ENCODE measurements around the gene ARHGAP32. TPM values are rescaled to one million over a fixed set of nuclear protein-coding genes. Genes with fewer than 3 reads are reported as not detected.
A peak's percentile ranks its signal among the peaks of the same experiment; 100 is the strongest.

ARHGAP32 gene
- total RNA-seq, 1 experiment from 2014 or later = 22.0 TPM

- H3K9me3 ChIP-seq (ENCODE audit: control insufficient read depth, low read depth, low read length) = no peaks in the 10 kb centered on the region
- H3K4ac ChIP-seq (ENCODE audit: low read depth, low read length) = no peak overlapping the region
- Mint-ChIP-seq H3K36me3 (ENCODE audit: insufficient read depth in 1 of 3, low read depth in 3 of 3) (peaks cover 0 to 17% (median 16%) of the 10 kb centered on the region in 3 experiments; a peak in 5 of 7 replicates), H3K4me3 (no peak overlapping the region), H3K27me3 (ENCODE audit: low read depth) (no peaks in the 10 kb centered on the region), H3K9me3 (no peaks in the 10 kb centered on the region), H3K4me1 (peaks cover 7 to 8% of the 10 kb centered on the region in 2 experiments; a peak in 2 of 4 replicates), H3K27ac (peak overlapping the region in 2 of 3 experiments; percentile 12 to 76; a peak in 4 of 7 replicates)
- no peak for DNase-seq
- H4K8ac ChIP-seq (replicated peaks; ENCODE audit: insufficient read length, low read depth, low read length) = no peak overlapping the region
- no peak overlapping the region for H3K27ac ChIP-seq (ENCODE audit: insufficient read length, low read depth, low read length)
- WGBS (ENCODE audit: extremely low coverage, insufficient read length, low lambda C conversion rate) = no CpG with 5 or more reads among the region's 5 CpGs
- H4K5ac ChIP-seq (ENCODE audit: insufficient read length, low read depth, low read length) = no peak overlapping the region
- H3K18ac ChIP-seq (ENCODE audit: insufficient read length, low read depth, low read length) = no peak overlapping the region
- H3K27me3 ChIP-seq (ENCODE audit: insufficient read depth, low read length) = no peaks in the 10 kb centered on the region
- H2BK12ac ChIP-seq (ENCODE audit: insufficient read length, low read depth, low read length) = no peak overlapping the region
- no peak overlapping the region for H3K9ac ChIP-seq (ENCODE audit: extremely low read depth, insufficient read length, low read length)
- H2BK15ac ChIP-seq (ENCODE audit: low read depth, low read length) = no peak overlapping the region
- no peak overlapping the region for H2BK5ac ChIP-seq (ENCODE audit: insufficient read length, low read length)
- no peak overlapping the region for H4K91ac ChIP-seq (ENCODE audit: insufficient read length, low read depth, low read length)
- no peaks in the 10 kb centered on the region for H3K4me1 ChIP-seq (ENCODE audit: insufficient read depth, low read length)
- H3K56ac ChIP-seq (ENCODE audit: insufficient read length, low read depth, low read length) = no peak overlapping the region
- H3K23me2 ChIP-seq (ENCODE audit: insufficient read length, low read depth, low read length, poor library complexity, severe bottlenecking) = no peaks in the 10 kb centered on the region
- H3K14ac ChIP-seq (ENCODE audit: insufficient read depth, low read length) = no peak overlapping the region
- no peak overlapping the region for H2BK120ac ChIP-seq (ENCODE audit: low read depth, low read length, poor library complexity, severe bottlenecking)
- H4K20me1 ChIP-seq (ENCODE audit: control insufficient read depth, insufficient read depth, insufficient read length) = no peaks in the 10 kb centered on the region
- no peak overlapping the region for H2AFZ ChIP-seq (ENCODE audit: low read length)
- H3K79me2 ChIP-seq (ENCODE audit: insufficient read depth, low read length) = no peaks in the 10 kb centered on the region
- no peak for TF ChIP-seq CTCF (conservative IDR thresholded peaks at IDR 0.05)
- no peaks in the 10 kb centered on the region for H3K79me1 ChIP-seq (ENCODE audit: insufficient read depth, low read depth, low read length, poor library complexity, severe bottlenecking)
- no peak overlapping the region for H2BK20ac ChIP-seq (ENCODE audit: low read depth, low read length, poor library complexity, severe bottlenecking)
- H2AK5ac ChIP-seq (ENCODE audit: insufficient read length, low read length) = no peak overlapping the region
- no peak overlapping the region for H3T11ph ChIP-seq (ENCODE audit: low read length)
- no peak overlapping the region for H3K23ac ChIP-seq (ENCODE audit: insufficient read length, low read depth, low read length)
- no peak overlapping the region for H3K4me2 ChIP-seq (ENCODE audit: insufficient read depth, insufficient read length, low read length)
Measured at GRCh38 chr11:128985880-128986279, 206.2 kb downstream of the ARHGAP32 start.
